CD4-positive, alpha-beta T cell treated with Interleukin-6 for 4 hours (primary cell): ENCODE measurements around the gene UBE2E2.

Experiments
- DNase-seq: peaks from one replicate; pipeline ENCODE4 v3.0.0-alpha.2; 2020; ENCODE audit warnings: mixed read lengths

The UBE2E2 gene

DNA sequence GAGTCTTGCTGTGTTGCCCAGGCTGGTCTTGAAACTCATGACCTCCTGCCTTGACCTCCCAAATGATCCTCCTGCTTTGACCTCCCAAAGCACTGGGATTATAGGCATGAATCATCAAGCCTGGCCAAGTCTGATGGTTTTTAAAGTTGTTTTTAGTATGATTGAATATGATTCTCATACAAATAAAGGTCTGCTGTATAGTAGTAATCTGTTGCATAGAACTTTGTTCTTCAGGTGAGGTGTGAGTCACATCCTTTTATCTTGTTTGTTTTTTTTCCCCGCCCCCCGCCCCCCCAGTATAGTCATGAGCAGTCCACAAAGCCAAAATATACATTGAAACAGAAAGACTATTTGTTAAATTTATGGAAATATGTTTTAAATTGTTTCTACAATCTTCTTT lies 39.0 kb downstream of the UBE2E2 start:
- DNase-seq = no peak

DNA sequence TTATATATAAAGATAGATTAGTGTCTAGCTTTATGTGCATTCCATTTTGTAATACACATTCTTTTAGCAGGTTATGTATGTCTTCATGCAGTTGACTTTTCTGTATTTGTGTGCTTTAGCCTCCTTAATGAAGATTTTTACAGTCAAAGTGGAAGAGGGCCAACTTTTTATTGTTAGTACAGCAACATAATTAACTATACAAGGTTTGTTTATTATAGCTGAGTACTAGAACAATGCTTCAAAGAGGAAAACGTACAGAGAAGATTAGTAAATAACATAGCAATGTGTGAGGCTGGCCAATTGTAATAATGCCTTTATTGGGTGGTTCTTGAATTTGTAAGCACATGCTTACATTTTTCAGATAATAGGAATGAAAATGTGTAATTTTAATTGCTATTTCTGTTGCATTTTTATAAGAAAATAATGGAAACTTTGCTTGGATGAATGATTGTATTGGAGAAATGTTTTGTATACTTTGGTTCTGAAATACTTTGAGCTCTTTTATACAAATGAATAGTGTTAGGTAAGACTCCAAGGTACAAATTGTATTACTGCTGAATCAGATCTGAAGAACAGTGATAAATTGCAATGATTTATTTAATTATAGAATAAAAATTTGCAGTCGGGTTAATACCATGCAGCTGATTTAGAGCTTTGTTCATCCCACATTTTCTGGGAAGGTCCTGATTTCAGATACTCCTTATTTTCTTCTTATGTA lies 41.4 kb downstream of the UBE2E2 start:
- no peak for DNase-seq

DNA sequence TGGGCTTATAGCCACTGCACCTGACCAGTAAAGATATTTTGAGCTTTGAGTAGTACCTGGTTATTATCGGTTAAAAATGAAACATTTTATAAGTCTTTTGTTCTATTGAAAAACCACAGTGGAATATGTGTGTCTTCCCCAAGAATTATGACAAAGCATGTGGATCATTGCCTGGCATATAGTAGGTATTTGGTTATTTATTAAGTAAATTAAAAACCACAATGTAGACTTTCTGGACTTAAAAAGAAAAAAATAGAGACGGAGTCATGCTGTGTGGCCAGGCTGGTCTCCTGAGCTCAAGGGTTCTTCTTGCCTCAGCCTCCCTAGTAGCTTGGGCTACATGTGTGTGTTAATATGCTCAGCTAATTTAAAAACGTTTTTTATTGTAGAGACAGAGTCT lies 43.5 kb downstream of the UBE2E2 start:
- DNase-seq = no peak

DNA sequence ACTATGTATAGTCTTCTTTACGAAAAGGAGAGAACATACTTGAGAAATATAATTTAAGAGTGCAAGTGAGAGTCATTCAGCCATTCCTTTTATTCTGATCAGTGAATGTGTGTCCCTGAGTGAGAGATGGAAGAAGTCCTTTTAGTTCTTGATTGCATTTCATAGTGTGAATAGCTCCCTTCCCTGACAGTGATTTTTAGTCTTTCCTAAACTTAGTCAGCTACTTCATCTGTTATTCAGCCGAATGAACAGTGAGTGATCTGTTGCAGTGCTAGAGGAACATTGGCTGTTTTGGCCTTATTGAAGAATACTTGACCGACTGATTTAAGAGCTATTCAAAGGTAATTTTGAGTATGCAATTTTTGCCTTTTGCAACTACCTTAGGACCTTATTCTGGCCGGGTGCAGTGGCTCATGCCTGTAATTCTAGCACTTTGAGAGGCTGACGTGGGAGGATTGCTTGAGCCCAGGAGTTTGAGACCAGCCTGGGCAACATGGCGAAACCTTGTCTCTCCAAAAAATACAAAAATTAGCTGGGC lies 45.5 kb downstream of the UBE2E2 start:
- DNase-seq = no peak

DNA sequence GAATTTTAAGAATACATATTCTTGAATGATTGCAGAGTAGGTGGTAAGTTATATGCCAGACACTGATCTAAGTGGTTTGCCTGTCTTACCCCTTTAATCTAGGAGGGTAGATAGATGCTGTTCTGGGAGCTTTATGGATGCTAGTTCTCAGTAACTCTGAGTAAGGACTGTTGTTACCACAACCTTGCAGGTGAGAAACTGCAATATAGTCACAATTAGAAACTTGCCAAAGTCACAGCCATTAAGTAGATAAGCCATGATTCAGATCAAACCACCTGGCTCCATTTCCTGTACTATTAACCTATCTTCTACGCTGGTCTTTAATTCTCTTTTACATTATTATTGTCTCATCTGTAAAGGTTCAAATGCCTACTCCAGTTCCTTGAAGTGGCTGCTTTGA lies 46.8 kb downstream of the UBE2E2 start:
- DNase-seq = no peak

DNA sequence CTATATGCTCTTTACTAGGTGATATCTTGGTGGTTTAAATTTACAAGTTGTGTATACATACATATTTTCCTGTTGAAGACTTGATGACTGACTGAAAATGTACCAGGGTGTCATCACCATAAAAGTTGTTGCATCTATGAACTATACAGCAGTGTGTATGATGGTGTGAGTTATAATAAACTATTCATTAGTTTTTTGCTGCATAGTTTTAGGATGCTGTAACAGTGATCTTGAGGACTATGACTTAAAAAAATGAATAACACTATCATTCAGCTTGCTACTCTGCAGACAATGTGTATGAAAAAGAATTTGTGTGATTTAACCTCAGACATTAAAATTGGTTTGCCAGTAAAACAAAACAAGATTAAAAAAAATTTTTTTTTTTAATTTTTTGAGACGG lies 49.0 kb downstream of the UBE2E2 start:
- no peak for DNase-seq

DNA sequence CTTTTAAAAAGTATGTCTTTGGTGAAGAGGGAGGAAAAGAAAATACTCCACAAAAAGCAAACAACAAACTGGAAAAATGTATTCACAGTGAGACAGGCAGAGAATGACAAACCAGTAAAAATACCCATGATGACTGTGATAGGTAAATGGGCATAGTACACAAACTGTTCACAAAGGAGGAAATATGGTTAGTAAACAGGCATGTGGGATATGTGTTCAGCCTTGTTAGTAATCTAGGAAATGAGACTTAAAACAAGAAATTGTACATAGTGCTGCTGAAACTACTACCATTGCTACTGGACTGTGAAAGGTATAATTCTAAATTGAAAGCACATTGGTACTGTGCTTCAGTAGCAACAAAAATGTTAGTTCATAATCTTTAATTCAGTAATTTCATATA lies 50.1 kb downstream of the UBE2E2 start:
- DNase-seq = no peak

DNA sequence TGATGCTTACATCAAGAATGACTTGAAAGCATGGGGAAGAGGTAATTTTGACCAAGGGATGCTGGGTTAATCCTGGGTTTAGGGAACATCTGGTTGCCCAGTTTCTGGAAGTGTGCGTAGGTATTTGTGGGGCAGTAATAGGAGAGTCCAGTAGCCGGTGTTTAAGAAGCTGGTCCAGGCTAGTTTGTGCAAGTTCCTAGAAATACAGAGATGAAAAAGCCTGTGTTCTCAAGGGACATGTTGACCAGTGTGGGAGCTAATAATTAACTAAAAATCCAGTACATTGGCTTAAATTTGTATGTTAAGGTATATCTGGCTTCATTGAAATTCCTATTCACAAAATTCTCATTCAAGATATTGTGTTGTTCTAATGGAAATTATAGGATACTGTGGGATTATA lies 51.2 kb downstream of the UBE2E2 start:
- no peak for DNase-seq

DNA sequence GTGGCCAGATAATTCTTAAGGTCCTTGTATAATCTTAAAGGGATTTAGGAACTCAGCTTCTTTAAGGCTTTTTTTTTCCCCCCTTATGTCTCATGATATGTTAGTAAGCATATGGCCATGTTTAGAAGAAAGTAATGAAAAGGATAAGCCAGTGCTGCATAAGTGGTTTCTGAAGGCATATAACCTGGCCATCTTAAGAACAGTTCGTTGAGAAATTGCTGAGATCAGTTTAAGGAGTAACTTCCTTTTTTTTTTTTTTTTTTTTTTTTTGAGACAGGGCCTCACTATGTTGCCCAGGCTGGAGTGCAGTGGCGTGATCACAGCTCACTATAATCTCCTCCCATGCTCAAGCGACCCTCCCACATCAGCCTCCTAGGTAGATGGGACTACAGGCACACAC lies 51.7 kb downstream of the UBE2E2 start:
- DNase-seq = no peak

DNA sequence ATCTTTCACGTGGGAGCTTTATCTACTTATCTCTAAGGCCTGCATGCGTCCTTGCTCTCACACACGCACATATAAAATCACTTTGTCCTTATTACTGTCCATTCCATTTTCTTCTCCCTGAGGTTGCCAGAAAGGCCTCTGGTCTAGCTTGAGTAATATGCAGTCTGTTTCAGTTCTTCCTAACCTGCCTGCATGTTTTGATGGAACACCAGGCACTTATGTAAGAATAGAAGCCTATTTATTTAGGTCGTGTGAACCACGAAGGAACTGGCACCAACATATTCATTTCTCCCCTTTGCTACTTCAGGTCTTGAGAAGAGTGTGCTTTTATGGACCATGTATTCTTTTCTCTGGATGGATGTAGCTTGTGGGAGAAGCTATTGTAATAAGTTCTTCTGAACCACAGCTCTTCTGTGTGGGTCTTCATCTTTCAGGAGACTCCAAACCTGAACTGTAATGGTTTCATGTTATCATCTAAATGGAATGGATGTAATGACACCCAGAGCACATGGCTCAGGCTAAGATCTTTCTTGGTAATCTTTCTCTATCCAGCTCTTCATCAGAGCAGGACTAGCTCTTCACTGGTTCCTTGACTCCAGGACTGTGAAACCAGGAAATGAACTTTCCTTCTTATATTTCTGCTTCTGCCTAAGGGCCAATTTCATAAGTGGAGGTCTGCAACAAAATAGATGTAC lies 53.8 kb downstream of the UBE2E2 start:
- no peak for DNase-seq

DNA sequence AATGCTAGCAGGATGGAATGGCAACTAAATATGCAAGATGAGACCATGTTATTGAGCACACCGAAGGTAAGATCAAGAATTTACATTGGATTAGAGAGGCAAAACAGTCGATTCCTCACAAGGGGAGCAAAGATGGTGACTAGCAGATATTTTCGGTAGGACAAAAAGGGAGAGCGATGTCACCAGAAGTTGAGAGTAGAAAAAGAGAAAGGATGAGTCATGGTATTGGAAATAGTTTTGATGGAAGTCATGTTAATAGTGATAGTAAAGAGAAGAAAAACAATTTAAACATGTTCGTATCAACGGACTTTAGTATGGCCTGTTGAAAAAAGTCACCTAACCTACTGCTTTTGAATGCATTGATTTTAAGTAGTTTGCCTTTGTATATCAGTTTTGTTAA lies 55.0 kb downstream of the UBE2E2 start:
- no peak for DNase-seq

DNA sequence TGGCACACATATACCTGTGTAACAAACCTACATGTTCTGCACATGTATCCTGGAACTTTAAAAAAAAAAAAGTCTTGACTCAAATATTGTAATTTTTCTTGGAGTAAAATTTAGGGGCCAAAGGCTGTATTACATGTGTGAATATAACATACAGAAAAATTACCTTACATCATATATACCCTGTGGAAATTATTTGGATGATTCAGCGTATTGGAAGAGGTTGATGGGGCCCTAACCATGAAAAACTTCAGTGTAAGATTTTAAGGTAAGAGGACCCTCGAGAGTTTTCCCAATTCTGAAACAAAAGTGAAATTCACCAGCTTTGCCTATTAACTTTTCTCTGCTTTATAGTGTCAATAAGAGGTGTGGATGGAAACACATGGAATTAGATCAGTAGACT lies 56.4 kb downstream of the UBE2E2 start:
- DNase-seq = no peak

DNA sequence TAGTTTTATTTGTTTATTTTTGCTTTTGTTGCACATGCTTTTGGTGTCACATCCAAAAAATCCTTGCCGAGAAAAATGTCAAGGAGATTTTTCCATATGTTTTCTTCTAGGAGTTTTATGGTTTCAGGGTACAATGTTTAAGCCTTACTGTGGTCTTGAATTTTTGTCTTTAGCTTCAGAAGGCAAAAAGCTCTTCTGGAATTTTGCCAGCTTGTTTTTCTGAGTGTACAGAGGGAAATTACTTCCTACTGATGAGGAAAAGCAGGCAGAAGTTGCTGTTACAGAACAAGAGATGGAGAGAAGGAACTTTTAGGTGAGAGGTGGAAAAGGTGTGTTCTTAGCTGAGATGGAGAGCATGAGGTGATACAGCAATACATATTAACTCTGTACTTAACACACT lies 59.6 kb downstream of the UBE2E2 start:
- no peak for DNase-seq

DNA sequence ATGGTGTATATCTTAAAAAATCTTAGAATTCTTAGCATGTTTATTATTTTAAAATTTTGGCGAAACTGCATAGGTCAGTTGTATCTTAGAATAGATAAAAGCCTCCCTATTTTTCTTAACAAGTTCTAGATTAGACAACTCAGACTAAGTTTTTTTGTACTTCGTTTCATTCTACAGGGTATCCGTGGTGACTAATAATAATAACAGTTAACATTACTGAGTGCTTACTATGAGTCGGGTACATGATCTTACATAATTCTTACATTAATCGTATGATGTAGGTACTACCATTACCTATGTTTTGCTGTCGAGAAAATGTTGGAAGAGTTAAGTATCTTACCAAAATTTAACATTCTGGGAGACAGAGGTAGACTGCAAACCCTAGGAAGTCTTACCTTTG lies 60.7 kb downstream of the UBE2E2 start:
- DNase-seq = no peak

DNA sequence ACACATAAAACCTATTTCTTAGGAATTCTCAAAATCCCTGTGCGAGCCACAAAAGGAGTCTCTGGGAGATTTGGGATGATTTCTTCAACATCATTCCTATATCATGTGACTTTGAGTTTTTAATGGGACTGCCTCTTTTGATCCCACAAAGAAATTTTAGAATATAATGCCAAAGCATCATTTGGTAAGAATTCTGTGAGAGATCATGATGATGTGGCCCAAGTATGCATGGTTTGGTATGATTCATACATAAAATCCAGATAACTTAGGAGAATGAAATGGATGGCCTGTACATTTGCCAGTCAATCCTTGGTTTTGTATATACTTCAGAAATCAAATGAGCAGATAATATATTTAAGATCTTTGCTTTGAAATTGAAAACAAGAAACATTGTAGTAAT lies 61.3 kb downstream of the UBE2E2 start:
- no peak for DNase-seq

DNA sequence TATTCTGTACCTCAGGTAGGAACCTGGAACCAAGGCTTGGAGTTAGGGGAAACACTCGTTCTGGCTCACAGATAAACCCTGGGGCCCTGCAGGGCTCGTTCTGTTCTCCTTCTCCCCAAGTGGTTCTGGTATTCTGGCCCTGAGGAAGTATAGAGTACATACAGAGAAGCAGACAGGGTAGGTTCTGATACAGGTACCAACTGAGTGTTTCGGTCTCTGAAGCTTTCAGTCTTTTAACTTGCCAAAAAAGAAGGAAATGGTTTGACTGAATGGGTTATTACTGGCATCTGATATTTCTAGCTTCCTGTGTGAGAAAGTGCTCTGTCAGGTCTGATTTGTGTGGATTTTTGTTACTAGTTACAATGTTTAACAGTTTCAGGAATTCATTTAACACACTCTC lies 67.3 kb downstream of the UBE2E2 start:
- no peak for DNase-seq

DNA sequence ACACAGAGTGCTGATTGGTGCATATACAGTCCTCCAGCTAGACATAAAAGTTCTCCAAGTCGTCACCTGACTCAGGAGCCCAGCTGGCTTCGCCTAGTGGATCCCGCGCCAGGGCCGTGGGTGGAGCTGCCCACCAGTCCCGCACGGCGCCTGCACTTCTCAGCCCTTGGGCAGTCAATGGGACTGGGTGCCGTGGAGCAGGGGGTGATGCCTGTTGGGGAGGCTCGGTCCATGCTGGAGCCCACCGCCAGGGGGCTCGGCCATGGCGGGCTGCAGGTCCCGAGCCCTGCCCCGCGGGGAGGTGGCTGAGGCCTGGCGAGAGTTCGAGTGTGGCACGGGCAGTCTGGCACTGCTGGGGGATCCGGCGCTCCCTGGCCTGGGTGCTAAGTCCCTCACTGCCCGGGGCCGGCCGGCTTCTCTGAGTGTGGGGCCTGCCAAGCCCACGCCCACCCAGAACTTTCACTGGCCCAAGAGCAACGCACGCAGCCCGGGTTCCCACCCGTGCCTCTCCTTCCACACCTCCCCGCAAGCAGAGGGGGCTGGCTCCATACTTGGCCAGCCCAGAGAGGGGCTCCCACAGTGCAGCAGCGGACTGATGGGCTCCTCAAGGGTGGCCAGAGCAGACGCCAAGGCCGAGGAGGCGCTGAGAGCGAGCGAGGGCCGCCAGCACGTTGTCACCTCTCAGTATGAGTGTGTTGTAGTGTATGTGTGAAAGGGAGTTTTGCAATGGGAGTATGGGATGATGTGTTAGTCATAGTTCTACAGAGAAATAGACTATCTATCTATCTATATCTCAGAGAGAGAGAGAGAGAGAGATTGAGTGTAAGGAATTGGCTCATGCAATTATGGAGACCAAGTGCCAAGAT lies 69.0 kb downstream of the UBE2E2 start:
- DNase-seq = peak; percentile 1

DNA sequence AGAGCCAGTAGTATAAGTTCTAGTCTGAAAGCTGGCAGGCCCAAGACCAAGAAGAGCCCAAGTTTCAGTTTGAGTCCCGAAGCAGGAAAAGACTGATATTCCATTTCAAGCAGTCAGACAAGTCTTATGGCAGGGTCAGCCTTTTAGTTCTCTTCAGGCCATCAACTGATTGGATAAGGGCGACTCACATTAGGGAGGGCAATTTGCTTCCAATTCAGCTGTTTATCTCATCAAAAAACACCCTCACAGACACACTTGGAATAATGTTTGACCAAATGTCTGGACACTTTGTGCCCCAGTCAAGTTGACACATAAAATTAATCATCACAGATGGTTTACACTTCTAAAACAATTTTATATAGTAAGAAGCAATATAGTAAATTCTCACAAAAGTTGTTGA lies 69.7 kb downstream of the UBE2E2 start:
- DNase-seq = no peak

DNA sequence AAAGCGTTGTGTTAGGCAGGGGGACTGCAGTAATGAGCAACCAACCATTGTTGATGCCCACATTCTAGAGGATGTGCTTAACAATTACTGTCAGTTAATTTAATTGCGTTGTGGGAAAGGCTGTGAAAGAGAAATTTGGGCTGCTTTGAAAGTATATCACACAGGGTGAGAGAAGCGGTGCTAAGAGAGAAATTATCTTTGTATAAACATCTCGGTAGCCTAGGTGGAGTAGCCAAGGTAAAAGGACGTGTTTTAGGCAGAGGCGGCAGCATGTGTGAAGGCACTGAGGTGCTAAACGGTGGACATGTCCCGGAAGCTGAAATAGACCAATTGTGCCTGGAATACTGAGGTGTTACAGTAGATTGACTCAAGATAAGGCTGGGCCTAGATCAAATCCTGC lies 71.9 kb downstream of the UBE2E2 start:
- DNase-seq = no peak

DNA sequence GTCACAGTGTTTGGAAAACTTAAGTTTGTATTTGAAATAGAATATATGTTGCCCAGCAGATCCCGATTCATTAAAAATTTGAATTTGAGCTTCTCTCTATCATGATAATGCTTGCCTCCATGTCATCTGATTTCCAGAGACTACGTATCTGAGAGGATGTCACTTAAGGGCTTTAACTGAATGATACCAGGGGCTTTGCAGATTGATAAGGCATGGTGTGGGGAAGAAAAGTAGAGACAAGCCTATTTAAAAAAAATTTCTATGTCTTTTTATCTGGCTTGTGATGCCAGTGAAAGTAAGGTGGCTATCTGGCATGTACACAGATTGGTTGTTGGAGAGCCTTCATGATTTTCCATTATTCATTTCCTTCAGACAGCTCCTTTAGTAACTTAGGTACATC lies 72.7 kb downstream of the UBE2E2 start:
- DNase-seq = no peak

DNA sequence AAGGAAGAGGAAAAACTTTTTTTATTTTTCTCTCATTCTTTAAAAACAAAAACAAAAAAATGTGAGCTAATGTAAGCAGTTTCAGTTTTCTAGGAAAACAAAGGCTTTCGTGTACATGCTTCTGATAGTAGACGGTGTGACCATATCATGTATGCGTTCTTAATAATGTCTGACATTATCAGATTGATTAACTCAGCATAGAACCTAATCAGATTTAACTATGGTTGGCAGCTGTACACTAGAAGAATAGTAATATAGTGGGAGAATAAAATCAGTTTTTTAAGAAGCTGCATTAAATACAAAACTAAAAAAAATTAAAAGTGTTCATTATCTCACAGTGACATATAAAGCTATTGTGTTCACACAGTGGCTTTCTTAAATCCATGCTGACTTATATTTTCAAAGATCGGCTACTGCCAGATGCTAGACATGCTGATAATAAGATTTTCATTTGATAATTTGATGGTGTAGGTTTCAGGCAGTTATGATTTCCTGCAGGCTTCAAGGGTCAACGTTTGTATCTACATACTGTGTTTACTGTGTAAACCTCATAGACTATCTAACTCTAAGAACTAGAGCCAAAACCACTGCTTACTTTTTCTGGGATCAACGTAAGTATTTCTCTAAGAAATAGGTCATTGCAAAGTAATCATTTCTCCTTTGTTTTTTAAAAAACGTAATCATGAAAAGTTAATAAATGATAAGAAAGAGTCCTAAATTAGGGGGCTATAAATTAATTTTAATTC lies 74.0 kb downstream of the UBE2E2 start:
- no peak for DNase-seq

DNA sequence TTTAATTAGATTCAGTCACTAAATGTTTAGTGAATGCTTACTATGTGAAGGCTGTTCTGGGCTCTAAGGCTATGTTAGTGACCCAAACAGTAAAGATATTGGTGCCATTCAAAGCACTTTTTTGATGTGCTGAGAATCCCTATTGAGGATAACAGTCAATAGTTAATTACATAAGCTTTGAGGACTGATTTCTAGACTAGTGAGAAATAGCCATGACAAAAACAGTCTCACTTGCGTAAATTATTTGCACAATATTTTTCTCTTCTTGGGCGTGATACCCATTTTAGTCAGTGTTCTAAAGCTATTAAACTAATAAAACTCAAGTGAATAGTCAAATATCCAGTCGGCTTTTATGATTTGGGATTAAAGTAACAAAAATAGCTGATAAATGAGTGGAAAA lies 74.6 kb downstream of the UBE2E2 start:
- no peak for DNase-seq

DNA sequence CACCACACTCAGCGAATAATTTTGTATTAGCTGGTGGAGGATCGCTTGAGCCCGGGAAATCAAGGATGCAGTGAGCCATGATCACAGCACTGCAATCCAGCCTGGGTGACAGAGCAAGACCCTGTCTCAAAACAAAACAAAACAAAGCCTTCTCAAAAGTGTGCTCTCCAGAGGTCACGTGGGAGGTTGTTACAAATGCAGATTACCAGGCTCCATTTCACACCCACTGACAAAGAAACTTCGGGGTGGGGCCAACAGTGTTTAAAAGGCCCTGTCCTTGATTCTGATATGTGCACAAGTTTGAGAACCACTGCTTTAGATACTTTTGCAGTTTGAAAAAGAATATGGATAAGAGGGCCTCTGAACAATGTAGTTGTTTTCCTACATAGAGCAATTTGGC lies 80.5 kb downstream of the UBE2E2 start:
- DNase-seq = no peak
